MM.1S (cell line): ENCODE measurements around the gene FARSB.
"Not testable (repeated sequence)": the region's sequence is repeated elsewhere in the genome, so short reads cannot be mapped to it uniquely, and the experiment has no call there.

Experiments used
- DNase-seq: peaks from one replicate; pipeline ENCODE4 v3.0.0-alpha.2; 2015
- H2AFZ ChIP-seq: fragments of 300-600 bp; sonication (generic); 2 replicates; pipeline ENCODE4 v1.6.0; 2016; ENCODE audit warnings: antibody characterized with exemption, low read length
- H3F3A ChIP-seq: fragments of 300-600 bp; sonication (generic); 2 replicates; pipeline ENCODE4 v1.6.1; 2016; ENCODE audit warnings: mild to moderate bottlenecking, antibody characterized with exemption, low read length, moderate library complexity, mixed read lengths; ENCODE audit not compliant: insufficient read depth
- H3K27ac ChIP-seq: fragments of 300-600 bp; sonication (generic); 2 replicates; pipeline ENCODE4 v1.5.1; 2016; ENCODE audit warnings: mild to moderate bottlenecking, low read length
- H3K27me3 ChIP-seq: fragments of 300-600 bp; sonication (generic); replicated peaks from 2 replicates; pipeline ENCODE4 v1.6.0; 2016; ENCODE audit warnings: low read length; ENCODE audit not compliant: insufficient read depth
- H3K36me3 ChIP-seq: fragments of 300-600 bp; sonication (generic); replicated peaks from 2 replicates; pipeline ENCODE4 v1.6.1; 2016; ENCODE audit warnings: mild to moderate bottlenecking, low read length, mixed read lengths; ENCODE audit not compliant: insufficient read depth
- H3K4me1 ChIP-seq: fragments of 300-600 bp; sonication (generic); 2 replicates; pipeline ENCODE4 v1.6.1; 2016; ENCODE audit warnings: low read length, mixed read lengths
- H3K4me2 ChIP-seq: fragments of 300-600 bp; sonication (generic); 2 replicates; pipeline ENCODE4 v1.6.0; 2016; ENCODE audit warnings: low read depth, low read length
- H3K4me3 ChIP-seq: fragments of 300-600 bp; sonication (generic); 2 replicates; pipeline ENCODE4 v1.5.1; 2016; ENCODE audit warnings: low read length, mixed read lengths
- H3K79me2 ChIP-seq: fragments of 300-600 bp; sonication (generic); 2 replicates; pipeline ENCODE4 v1.6.1; 2016; ENCODE audit warnings: mixed run types, low read length, mixed read lengths
- H3K9ac ChIP-seq: fragments of 300-600 bp; sonication (generic); 2 replicates; pipeline ENCODE4 v1.6.1; 2016; ENCODE audit warnings: low read length, mixed read lengths
- H3K9me2 ChIP-seq: fragments of 300-600 bp; sonication (generic); replicated peaks from 2 replicates; pipeline ENCODE4 v1.6.1; 2016; ENCODE audit warnings: mild to moderate bottlenecking, low read length, mixed read lengths; ENCODE audit not compliant: insufficient read depth
- H3K9me3 ChIP-seq: fragments of 300-600 bp; sonication (generic); replicated peaks from 2 replicates; pipeline ENCODE4 v1.6.1; 2016; ENCODE audit warnings: mild to moderate bottlenecking, low read length, mixed read lengths; ENCODE audit not compliant: insufficient read depth
- H4K20me1 ChIP-seq: fragments of 300-600 bp; sonication (generic); 2 replicates; pipeline ENCODE4 v1.6.1; 2016; ENCODE audit warnings: mild to moderate bottlenecking, low read length, moderate library complexity, mixed read lengths; ENCODE audit not compliant: insufficient read depth
- EZH2 ChIP-seq: fragments of 300-600 bp; sonication (generic); optimal IDR thresholded peaks from 2 replicates; pipeline ENCODE3; 2017; ENCODE audit warnings: low read depth, mild to moderate bottlenecking, antibody characterized with exemption, low read length, mixed read lengths
- EZH2phosphoT487 ChIP-seq: fragments of 300-600 bp; sonication (generic); IDR thresholded peaks from 2 replicates; pipeline ENCODE4 v1.6.1; 2018; ENCODE audit warnings: antibody characterized with exemption, low read length
- TF ChIP-seq, protein P1 (sequence below): fragments of 300-600 bp; sonication (generic); IDR thresholded peaks from 2 replicates; pipeline ENCODE4 v1.5.1; 2016; ENCODE audit warnings: antibody characterized with exemption, low read length, mixed read lengths

The FARSB gene

DNA sequence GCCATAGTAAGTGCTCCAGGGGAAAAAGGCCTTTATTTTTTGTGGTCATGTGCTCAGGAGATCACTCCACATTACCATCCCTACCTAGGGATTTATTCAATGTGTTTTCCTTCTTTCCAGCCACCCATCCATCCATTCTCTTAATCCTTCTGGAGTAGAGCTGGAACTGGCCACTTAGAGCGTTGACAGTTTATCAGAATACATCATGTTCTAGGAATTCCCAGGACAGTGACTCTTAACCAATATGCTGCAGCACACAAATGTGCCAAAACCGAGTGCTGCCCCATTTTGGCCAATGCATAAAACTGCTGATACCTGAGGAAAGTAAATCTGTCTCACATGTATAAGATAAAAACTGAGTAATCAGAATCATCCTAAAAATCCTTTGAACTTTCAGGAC is 63.7 kb downstream of the FARSB start:
- DNase-seq = no peak

DNA sequence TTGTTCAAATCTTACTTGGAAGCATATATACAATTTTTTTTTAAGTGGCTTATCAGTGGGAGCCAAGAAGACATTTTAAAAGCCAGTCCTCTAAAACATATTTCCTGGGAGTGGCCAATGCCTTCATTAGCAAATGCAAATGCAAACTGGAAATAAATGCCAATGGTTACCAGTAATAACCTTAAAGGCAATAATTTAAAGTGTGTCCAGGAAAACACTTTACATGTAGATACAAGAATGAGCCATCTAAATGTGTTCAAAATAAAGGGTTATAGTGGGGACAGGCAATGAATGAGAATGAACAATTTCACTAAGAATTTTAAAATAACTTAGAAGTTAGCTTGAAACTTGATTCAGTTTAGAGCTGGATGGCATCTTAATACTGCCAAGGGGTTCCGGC is 64.2 kb downstream of the FARSB start:
- Histone ChIP-seq H3K4me1 (no peaks in the 10 kb centered on the region), H3K36me3 (peaks cover 16% of the 10 kb centered on the region)
- no peak for TF ChIP-seq EZH2phosphoT487
- TF ChIP-seq EZH2 = no peak
- TF ChIP-seq, protein P1, sequence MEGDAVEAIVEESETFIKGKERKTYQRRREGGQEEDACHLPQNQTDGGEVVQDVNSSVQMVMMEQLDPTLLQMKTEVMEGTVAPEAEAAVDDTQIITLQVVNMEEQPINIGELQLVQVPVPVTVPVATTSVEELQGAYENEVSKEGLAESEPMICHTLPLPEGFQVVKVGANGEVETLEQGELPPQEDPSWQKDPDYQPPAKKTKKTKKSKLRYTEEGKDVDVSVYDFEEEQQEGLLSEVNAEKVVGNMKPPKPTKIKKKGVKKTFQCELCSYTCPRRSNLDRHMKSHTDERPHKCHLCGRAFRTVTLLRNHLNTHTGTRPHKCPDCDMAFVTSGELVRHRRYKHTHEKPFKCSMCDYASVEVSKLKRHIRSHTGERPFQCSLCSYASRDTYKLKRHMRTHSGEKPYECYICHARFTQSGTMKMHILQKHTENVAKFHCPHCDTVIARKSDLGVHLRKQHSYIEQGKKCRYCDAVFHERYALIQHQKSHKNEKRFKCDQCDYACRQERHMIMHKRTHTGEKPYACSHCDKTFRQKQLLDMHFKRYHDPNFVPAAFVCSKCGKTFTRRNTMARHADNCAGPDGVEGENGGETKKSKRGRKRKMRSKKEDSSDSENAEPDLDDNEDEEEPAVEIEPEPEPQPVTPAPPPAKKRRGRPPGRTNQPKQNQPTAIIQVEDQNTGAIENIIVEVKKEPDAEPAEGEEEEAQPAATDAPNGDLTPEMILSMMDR = no peak

More for the DNA sequence above, 63.7 kb downstream of the FARSB start:
- Histone ChIP-seq H3K36me3 (peaks cover 18% of the 10 kb centered on the region), H3K79me2 (peaks cover 33% of the 10 kb centered on the region), H3F3A (no peaks in the 10 kb centered on the region), H3K9me2 (no peaks in the 10 kb centered on the region), H3K27me3 (no peaks in the 10 kb centered on the region), H3K4me1 (no peaks in the 10 kb centered on the region), H3K27ac (no peak overlapping the region), H3K9ac (no peak overlapping the region), H3K4me2 (no peak overlapping the region), H3K4me3 (no peak overlapping the region), H4K20me1 (no peaks in the 10 kb centered on the region), H2AFZ (no peak overlapping the region), H3K9me3 (no peaks in the 10 kb centered on the region)
- TF ChIP-seq, protein P1 = no peak
- no peak for TF ChIP-seq EZH2
- TF ChIP-seq EZH2phosphoT487 = no peak

DNA sequence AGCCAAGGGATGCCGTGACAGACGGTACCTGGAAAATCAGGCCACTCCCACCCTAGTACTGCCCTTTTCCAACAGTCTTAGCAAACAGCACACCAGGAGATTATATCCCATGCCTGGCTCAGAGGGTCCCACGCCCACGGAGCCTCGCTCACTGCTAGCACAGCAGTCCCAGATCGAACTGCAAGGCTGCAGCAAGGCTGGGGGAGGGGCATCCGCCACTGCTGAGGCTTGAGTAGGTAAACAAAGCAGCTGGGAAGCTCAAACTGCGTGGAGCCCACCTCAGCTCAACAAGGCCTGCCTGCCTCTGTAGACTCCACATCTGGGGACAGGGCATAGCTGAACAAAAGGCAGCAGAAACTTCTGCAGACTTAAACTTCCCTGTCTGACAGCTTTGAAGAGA is 71.3 kb downstream of the FARSB start:
- not testable (repeated sequence) for H3K4me3 ChIP-seq, H3K9ac ChIP-seq, H3K27ac ChIP-seq, H2AFZ ChIP-seq, H3K9me2 ChIP-seq, DNase-seq, H3F3A ChIP-seq, H4K20me1 ChIP-seq, H3K9me3 ChIP-seq, H3K27me3 ChIP-seq, H3K4me2 ChIP-seq, H3K36me3 ChIP-seq
- H3K79me2 ChIP-seq = peaks cover 43% of the 10 kb centered on the region
- H3K4me1 ChIP-seq = peaks cover 21% of the 10 kb centered on the region

More for the DNA sequence above, 64.2 kb downstream of the FARSB start:
- no peak for DNase-seq
- no peaks in the 10 kb centered on the region for H3K27me3 ChIP-seq
- no peaks in the 10 kb centered on the region for H3K9me2 ChIP-seq
- H3K9me3 ChIP-seq = no peaks in the 10 kb centered on the region
- H3K9ac ChIP-seq = no peak overlapping the region
- no peak overlapping the region for H3K4me3 ChIP-seq
- H4K20me1 ChIP-seq = no peaks in the 10 kb centered on the region
- H3K27ac ChIP-seq = no peak overlapping the region
- H2AFZ ChIP-seq = no peak overlapping the region
- no peak overlapping the region for H3K4me2 ChIP-seq
- H3K79me2 ChIP-seq = peaks cover 33% of the 10 kb centered on the region
- H3F3A ChIP-seq = no peaks in the 10 kb centered on the region

- H3K27ac ChIP-seq = no peak overlapping the region
- no peaks in the 10 kb centered on the region for H3K36me3 ChIP-seq
Observed at GRCh38 chr2:222582928-222583327, 73.0 kb downstream of the FARSB start.

More at GRCh38 chr2:222582928-222583327, 73.0 kb downstream of the FARSB start:
- peaks cover 21% of the 10 kb centered on the region for H3K4me1 ChIP-seq
- no peaks in the 10 kb centered on the region for H3K27me3 ChIP-seq
- H3K4me2 ChIP-seq = no peak overlapping the region
- H4K20me1 ChIP-seq = no peaks in the 10 kb centered on the region
- DNase-seq = peak; percentile 27
- H3K9ac ChIP-seq = no peak overlapping the region
- no peaks in the 10 kb centered on the region for H3K9me2 ChIP-seq
- H3F3A ChIP-seq = no peaks in the 10 kb centered on the region
- TF ChIP-seq EZH2 = no peak
- TF ChIP-seq, protein P1 = peak; percentile 33
- H3K4me3 ChIP-seq = no peak overlapping the region
- H2AFZ ChIP-seq = no peak overlapping the region
- peaks cover 57% of the 10 kb centered on the region for H3K79me2 ChIP-seq
- no peaks in the 10 kb centered on the region for H3K9me3 ChIP-seq
